Stomach (tissue), 9 donors: ENCODE measurements around the gene PRKCH. TPM values are rescaled to one million over a fixed set of nuclear protein-coding genes. Genes with fewer than 3 reads are reported as not detected.

Experiments used
- DNase-seq, 2 donors: peaks; one replicate each; pipeline versions ENCODE4 v3.0.0 to v3.0.0-alpha.2; 2013 to 2019
- H3K27ac ChIP-seq, 5 donors: fragments of 200-600 bp in 4 of 5; sonication (generic) in 4 of 5; one replicate each; pipeline ENCODE4 v1.5.1; 2013 to 2019; ENCODE audit warnings: mild to moderate bottlenecking in 1 of 5, moderate library complexity in 1 of 5
- H3K27me3 ChIP-seq, 3 donors: fragments of 200-600 bp; sonication (generic); one replicate each; pipeline ENCODE4 v1.5.1; 2017 to 2019; ENCODE audit warnings: mixed run types in 1 of 3
- H3K36me3 ChIP-seq, 4 donors: fragments of 200-600 bp; sonication (generic); 1 replicate in 3 of 4; 2 replicates in 1 of 4; pipeline ENCODE4 v1.5.1; 2016 to 2019
- H3K4me1 ChIP-seq, 4 donors: fragments of 200-600 bp; sonication (generic); one replicate each; pipeline ENCODE4 v1.5.1; 2016 to 2019
- H3K4me3 ChIP-seq, 4 donors: fragments of 200-600 bp; sonication (generic) in 3 of 4; one replicate each; pipeline ENCODE4 v1.5.1; 2016 to 2019; ENCODE audit warnings: mild to moderate bottlenecking in 1 of 4
- H3K9me3 ChIP-seq, 4 donors: fragments of 200-600 bp; sonication (generic); one replicate each; pipeline ENCODE4 v1.5.1; 2016 to 2019
- CTCF ChIP-seq, 7 experiments: fragments of 450-650 bp in 4 of 7; fragments of 200-600 bp in 3 of 7; sonication (generic) in 3 of 7; IDR thresholded peaks; one replicate each; pipeline ENCODE4 v1.5.1; 2016 to 2019; ENCODE audit warnings: antibody characterized with exemption in 7 of 7, control low read depth in 2 of 7, mild to moderate bottlenecking in 1 of 7
- EP300 ChIP-seq: sonication (generic); formaldehyde crosslinking; IDR thresholded peaks from one replicate; pipeline ENCODE4 v1.6.1; 2017; ENCODE audit warnings: antibody characterized with exemption
- POLR2A ChIP-seq, 4 donors: fragments of 450-650 bp; IDR thresholded peaks; one replicate each; pipeline ENCODE4 v1.6.1; 2016; ENCODE audit warnings: antibody characterized with exemption in 4 of 4, control low read depth in 2 of 4, mild to moderate bottlenecking in 1 of 4, moderate library complexity in 1 of 4
- POLR2AphosphoS5 ChIP-seq, 3 donors: sonication (generic); formaldehyde crosslinking; IDR thresholded peaks; one replicate each; pipeline ENCODE4 v1.6.1; 2016; ENCODE audit warnings: antibody characterized with exemption in 3 of 3
- WGBS, 5 donors: extraction: QIAGEN DNeasy Blood & Tissue Kit in 3 of 5; methylation state at CpG; one replicate each; pipeline versions ENCODE4 v1.1.5 to v1.1.7; 2013 to 2018; 5-methylcytosine and 5-hydroxymethylcytosine counted together
- intact Hi-C: fragments of 100-400 bp; cut with DNase I; formaldehyde crosslinking; loops from one replicate; pipeline ENCODE4 v1.15.1; 2023; ENCODE audit warnings: low total_unique reads
- polyA plus RNA-seq, 3 donors: library from polyadenylated mRNA; stranded (reverse); fragments of 200-250 nt; gene quantifications; one replicate each; pipeline ENCODE4 v1.2.3, GENCODE V29; 2013
- total RNA-seq, 5 donors: library from RNA; depleted of rRNA; stranded (reverse); fragments of >200 nt; gene quantifications; one replicate each; pipeline versions ENCODE4 v1.1.0 to v1.2.3, GENCODE V29; 2014 to 2016
- donor health status: healthy with polysubstance abuse.
- donor health status: Bipolar disorder and iron deficiency.
- donor health status: healthy.

Gene PRKCH
- total and polyA plus RNA-seq, 8 donors: 5.5 to 84.0 (median 14.7) TPM

DNA sequence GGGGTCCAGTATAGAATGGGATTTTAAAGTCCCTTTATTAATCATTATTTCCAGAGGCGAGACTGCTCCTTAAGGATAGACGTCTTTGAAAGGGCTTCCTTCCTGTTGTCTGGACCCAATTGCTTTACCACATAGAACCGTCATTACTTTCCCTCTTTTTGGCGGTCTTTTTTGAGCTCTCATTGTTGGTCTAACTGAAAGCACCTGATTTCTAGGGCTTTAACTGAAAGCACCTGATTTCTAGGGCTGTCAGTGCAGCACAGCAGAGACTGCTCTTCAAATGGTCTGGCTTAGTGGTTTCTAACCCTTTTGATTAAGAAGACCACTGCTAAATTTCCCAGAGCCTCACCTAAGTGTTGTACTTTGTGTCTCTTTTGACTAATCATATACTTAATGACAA is 95.8 kb downstream of the PRKCH start:
- H3K36me3 ChIP-seq: no peaks in the 10 kb centered on the region
- H3K4me3 ChIP-seq: no peak overlapping the region
- no peak for DNase-seq
- 56 to 81% (median 62%) methylated on average over 4 of the region's 4 CpGs for WGBS, 5 donors
- no peaks in the 10 kb centered on the region for H3K9me3 ChIP-seq
- no peak overlapping the region for H3K27ac ChIP-seq
- intact Hi-C loops: no loop called here
- H3K4me1 ChIP-seq: peaks cover 0 to 18% (median 9%) of the 10 kb centered on the region in 4 donors
- TF ChIP-seq POLR2A (IDR thresholded peaks at IDR 0.05) (no peak), CTCF (IDR thresholded peaks at IDR 0.05) (no peak), POLR2AphosphoS5 (IDR thresholded peaks at IDR 0.05) (no peak), EP300 (no peak)
- no peaks in the 10 kb centered on the region for H3K27me3 ChIP-seq

GRCh38 chr14:61417883-61418455 is 96.6 kb downstream of the PRKCH start:
- H3K9me3 ChIP-seq: no peaks in the 10 kb centered on the region
- H3K36me3 ChIP-seq: no peaks in the 10 kb centered on the region
- peaks cover 0 to 18% (median 9%) of the 10 kb centered on the region in 4 donors for H3K4me1 ChIP-seq
- no peak for TF ChIP-seq POLR2AphosphoS5 (IDR thresholded peaks at IDR 0.05)
- no peak overlapping the region for H3K27ac ChIP-seq
- WGBS, 5 donors: 55 to 68% (median 61%) methylated on average over 7 of the region's 7 CpGs
- DNase-seq: peak in 1 of 2 donors; percentile 26
- no peaks in the 10 kb centered on the region for H3K27me3 ChIP-seq
- H3K4me3 ChIP-seq: no peak overlapping the region
- intact Hi-C loops: no loop called here

GRCh38 chr14:61418746-61419145 is 97.4 kb downstream of the PRKCH start:
- 51 to 64% (median 56%) methylated on average over 4 of the region's 4 CpGs for WGBS, 5 donors
- Histone ChIP-seq H3K27me3 (no peaks in the 10 kb centered on the region), H3K9me3 (no peaks in the 10 kb centered on the region), H3K36me3 (no peaks in the 10 kb centered on the region), H3K4me1 (peaks cover 0 to 18% (median 9%) of the 10 kb centered on the region in 4 donors), H3K27ac (peak overlapping the region in 1 of 5 donors; percentile 11), H3K4me3 (no peak overlapping the region)
- intact Hi-C loops: no loop called here
- TF ChIP-seq CTCF (IDR thresholded peaks at IDR 0.05) (no peak), POLR2A (IDR thresholded peaks at IDR 0.05) (no peak), EP300 (no peak), POLR2AphosphoS5 (IDR thresholded peaks at IDR 0.05) (no peak)
- DNase-seq: peak in 1 of 2 donors; percentile 29

DNA sequence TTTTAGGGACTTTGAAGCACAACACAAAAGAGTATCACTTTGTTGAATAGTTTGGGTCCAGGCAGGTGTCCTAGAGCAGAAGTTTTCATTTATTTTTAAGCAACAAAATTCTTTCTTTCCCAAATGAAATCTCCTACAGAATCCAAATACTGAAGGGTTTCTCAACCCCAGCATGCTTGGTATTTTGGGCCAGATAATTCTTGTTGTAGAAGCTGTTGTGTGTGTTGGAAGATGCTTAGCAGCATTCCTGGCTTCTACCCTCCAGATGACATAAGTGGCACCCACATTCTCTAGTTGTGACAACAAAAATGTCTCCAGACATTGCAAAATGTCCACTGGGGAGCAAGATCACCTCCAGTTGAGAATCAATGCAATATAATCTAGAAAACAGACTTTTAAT is 97.8 kb downstream of the PRKCH start:
- TF ChIP-seq EP300: no peak
- no peak for TF ChIP-seq CTCF (IDR thresholded peaks at IDR 0.05)
- no peak for TF ChIP-seq POLR2AphosphoS5 (IDR thresholded peaks at IDR 0.05)
- no peak for TF ChIP-seq POLR2A (IDR thresholded peaks at IDR 0.05)
- no peak for DNase-seq
- H3K27me3 ChIP-seq: no peaks in the 10 kb centered on the region
- intact Hi-C loops: no loop called here
- H3K4me3 ChIP-seq: no peak overlapping the region
- no peaks in the 10 kb centered on the region for H3K9me3 ChIP-seq
- no peaks in the 10 kb centered on the region for H3K36me3 ChIP-seq
- H3K4me1 ChIP-seq: peaks cover 0 to 18% (median 9%) of the 10 kb centered on the region in 4 donors
- H3K27ac ChIP-seq: no peak overlapping the region

DNA sequence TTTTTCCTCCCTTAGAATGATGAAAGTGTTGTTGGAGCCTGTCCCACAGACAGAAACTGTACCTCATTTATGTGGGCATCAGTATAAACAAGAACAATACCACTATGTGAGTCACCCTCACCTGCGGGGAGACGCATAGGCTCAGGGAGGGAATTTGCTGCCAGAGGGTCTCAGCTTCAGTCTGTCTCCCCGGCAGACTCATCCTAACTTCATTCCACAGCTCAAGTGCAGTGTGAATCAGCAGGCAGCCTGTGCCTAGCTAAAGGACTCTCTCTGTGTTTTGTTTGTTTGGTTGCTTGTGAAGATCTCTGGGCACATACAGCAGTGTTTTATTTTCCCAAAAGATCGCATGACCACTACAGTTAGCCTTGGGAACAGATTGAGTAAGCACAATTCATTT is 98.9 kb downstream of the PRKCH start:
- DNase-seq: no peak
- Histone ChIP-seq H3K27me3 (no peaks in the 10 kb centered on the region), H3K27ac (no peak overlapping the region), H3K9me3 (no peaks in the 10 kb centered on the region), H3K4me1 (peaks cover 0 to 18% (median 9%) of the 10 kb centered on the region in 4 donors), H3K4me3 (no peak overlapping the region), H3K36me3 (no peaks in the 10 kb centered on the region)
- intact Hi-C loops: no loop called here
- TF ChIP-seq CTCF (IDR thresholded peaks at IDR 0.05): no peak
- 61 to 87% (median 81%) methylated on average over 4 of the region's 4 CpGs for WGBS, 5 donors
